SU-DHL-6 (cell line): ENCODE results near the gene CHI3L2.

Experiments
- H2AFZ ChIP-seq: fragments of 200-600 bp; sonication (generic); 2 replicates; pipeline ENCODE4 v1.6.1; 2014; ENCODE audit warnings: low read depth, mild to moderate bottlenecking, moderate library complexity, mixed read lengths, antibody characterized with exemption, low read length; ENCODE audit not compliant: severe bottlenecking
- H3F3A ChIP-seq: fragments of 200-600 bp; shearing (Covaris generic); 2 replicates; pipeline ENCODE4 v1.6.0; 2016; ENCODE audit warnings: antibody characterized with exemption, mild to moderate bottlenecking; ENCODE audit not compliant: insufficient read depth
- H3K27ac ChIP-seq: fragments of 200-600 bp; sonication (generic); 2 replicates; pipeline ENCODE4 v1.5.1; 2016; ENCODE audit warnings: low read depth, mild to moderate bottlenecking, low read length, moderate library complexity, mixed read lengths
- H3K27me3 ChIP-seq: fragments of 200-600 bp; sonication (generic), shearing (Covaris generic); 2 replicates; pipeline ENCODE4 v1.6.0; 2014; ENCODE audit warnings: mild to moderate bottlenecking, low read length
- H3K36me3 ChIP-seq: fragments of 200-600 bp; sonication (generic); 2 replicates; pipeline ENCODE4 v1.6.1; 2014; ENCODE audit warnings: mild to moderate bottlenecking, low read length, mixed read lengths
- H3K4me2 ChIP-seq: fragments of 300-600, 200-600 bp; shearing (Covaris generic), sonication (generic); 2 replicates; pipeline ENCODE4 v1.6.0; 2014; ENCODE audit warnings: low read length, low read depth, mild to moderate bottlenecking; ENCODE audit not compliant: poor library complexity, severe bottlenecking
- H3K4me3 ChIP-seq: fragments of 200-600 bp; sonication (generic); 2 replicates; pipeline ENCODE4 v1.5.1; 2014; ENCODE audit warnings: antibody characterized with exemption, low read length, mild to moderate bottlenecking, mixed read lengths; ENCODE audit not compliant: insufficient read depth, poor library complexity, severe bottlenecking
- H3K79me2 ChIP-seq: fragments of 200-600 bp; sonication (generic); 2 replicates; pipeline ENCODE4 v1.6.1; 2014; ENCODE audit warnings: mild to moderate bottlenecking, low read length, moderate library complexity; ENCODE audit not compliant: insufficient read depth
- H3K9ac ChIP-seq: fragments of 200-600 bp; sonication (generic); 2 replicates; pipeline ENCODE4 v1.7.0; 2014; ENCODE audit warnings: mild to moderate bottlenecking, low read length
- H3K9me2 ChIP-seq: fragments of 200-600 bp; sonication (generic); replicated peaks from 2 replicates; pipeline ENCODE4 v1.6.1; 2014; ENCODE audit warnings: low read length; ENCODE audit not compliant: insufficient read depth
- H3K9me3 ChIP-seq: fragments of 200-600 bp; sonication (generic); 2 replicates; pipeline ENCODE4 v1.6.1; 2014; ENCODE audit warnings: low read length, mixed read lengths; ENCODE audit not compliant: insufficient read depth
- H4K20me1 ChIP-seq: fragments of 200-600 bp; sonication (generic); 2 replicates; pipeline ENCODE4 v1.6.1; 2014; ENCODE audit warnings: low read depth, mild to moderate bottlenecking, antibody characterized with exemption, low read length, moderate library complexity, mixed read lengths
- EZH2phosphoT487 ChIP-seq: fragments of 200-600 bp; sonication (generic), shearing (Covaris generic); conservative IDR thresholded peaks from 2 replicates; pipeline ENCODE4 v1.6.1; 2018; ENCODE audit warnings: mild to moderate bottlenecking, antibody characterized with exemption, low read length, moderate library complexity, mixed read lengths
- TF ChIP-seq, protein P1 (sequence below): fragments of 200-600 bp; sonication (generic); IDR thresholded peaks from one replicate; pipeline ENCODE4 v1.5.1; 2017; ENCODE audit warnings: antibody characterized with exemption, mild to moderate bottlenecking, low read length, moderate library complexity; ENCODE audit not compliant: insufficient read depth, poor library complexity, severe bottlenecking

CHI3L2 gene

DNA sequence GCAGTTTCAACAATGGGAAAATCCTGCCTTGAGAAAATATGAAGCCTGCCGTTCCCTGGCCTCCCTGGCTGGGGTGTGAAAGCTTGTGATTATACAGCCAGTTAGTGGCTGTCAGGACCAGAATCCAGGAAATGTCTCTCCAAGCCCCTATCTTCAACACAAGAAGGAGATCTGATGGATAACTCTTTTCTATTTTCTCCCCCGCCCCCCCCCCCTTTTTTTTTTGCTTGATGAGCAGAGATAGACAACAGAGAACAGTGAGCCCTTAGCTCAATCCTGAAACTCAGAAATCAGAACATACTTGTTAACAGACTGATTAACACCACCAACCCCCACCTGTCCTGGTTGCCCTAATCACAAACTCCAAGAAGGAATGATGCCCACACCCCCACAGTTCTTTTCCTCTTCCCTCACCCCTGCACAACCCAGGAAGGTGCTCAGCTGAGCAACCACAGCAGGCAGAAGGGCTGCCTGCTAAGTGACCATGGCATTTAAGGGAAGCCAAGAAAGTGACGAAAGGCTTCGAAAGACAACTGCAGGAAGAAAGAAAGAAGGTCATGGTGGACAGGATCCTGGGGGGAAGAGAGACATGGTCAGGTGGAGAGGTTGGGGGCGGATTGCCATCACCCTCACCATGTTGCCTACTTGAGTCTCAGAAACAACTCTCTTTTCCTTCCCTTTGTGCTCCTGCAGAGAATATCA, 14.7 kb upstream of the CHI3L2 start:
- no peaks in the 10 kb centered on the region for H4K20me1 ChIP-seq
- H3K9me2 ChIP-seq: no peaks in the 10 kb centered on the region
- H3K9me3 ChIP-seq: no peaks in the 10 kb centered on the region
- no peaks in the 10 kb centered on the region for H3K79me2 ChIP-seq
- H3K9ac ChIP-seq: peak overlapping the region; percentile 78
- H3K27ac ChIP-seq: peak overlapping the region; percentile 100
- TF ChIP-seq, protein P1, sequence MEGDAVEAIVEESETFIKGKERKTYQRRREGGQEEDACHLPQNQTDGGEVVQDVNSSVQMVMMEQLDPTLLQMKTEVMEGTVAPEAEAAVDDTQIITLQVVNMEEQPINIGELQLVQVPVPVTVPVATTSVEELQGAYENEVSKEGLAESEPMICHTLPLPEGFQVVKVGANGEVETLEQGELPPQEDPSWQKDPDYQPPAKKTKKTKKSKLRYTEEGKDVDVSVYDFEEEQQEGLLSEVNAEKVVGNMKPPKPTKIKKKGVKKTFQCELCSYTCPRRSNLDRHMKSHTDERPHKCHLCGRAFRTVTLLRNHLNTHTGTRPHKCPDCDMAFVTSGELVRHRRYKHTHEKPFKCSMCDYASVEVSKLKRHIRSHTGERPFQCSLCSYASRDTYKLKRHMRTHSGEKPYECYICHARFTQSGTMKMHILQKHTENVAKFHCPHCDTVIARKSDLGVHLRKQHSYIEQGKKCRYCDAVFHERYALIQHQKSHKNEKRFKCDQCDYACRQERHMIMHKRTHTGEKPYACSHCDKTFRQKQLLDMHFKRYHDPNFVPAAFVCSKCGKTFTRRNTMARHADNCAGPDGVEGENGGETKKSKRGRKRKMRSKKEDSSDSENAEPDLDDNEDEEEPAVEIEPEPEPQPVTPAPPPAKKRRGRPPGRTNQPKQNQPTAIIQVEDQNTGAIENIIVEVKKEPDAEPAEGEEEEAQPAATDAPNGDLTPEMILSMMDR: no peak
- no peak for TF ChIP-seq EZH2phosphoT487
- H3K4me3 ChIP-seq: peak overlapping the region; percentile 34
- no peaks in the 10 kb centered on the region for H3K36me3 ChIP-seq
- no peak overlapping the region for H2AFZ ChIP-seq
- peak overlapping the region; percentile 94 for H3K4me2 ChIP-seq
- H3K27me3 ChIP-seq: no peaks in the 10 kb centered on the region
- H3F3A ChIP-seq: peaks cover 75% of the 10 kb centered on the region

DNA sequence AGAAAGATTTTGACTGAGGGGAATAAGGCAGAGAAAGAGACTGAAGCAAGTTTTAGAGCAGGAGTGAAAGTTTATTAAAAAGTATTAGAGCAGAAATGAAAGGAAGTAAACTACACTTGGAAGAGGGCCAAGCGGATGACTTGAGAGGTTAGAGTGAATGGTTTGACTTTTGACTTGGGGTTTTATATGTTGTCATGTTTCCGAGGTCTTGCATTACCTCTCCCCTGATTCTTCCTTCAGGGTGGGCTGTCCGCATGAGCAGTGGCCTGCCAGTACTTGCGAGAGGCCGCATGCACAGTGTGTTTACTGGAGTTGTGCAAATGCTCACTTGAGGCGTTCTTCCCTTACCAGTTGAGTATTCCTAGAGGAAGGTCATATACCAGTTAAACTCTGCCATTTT, 14.1 kb upstream of the CHI3L2 start:
- Histone ChIP-seq H2AFZ (no peak overlapping the region), H3F3A (peaks cover 77% of the 10 kb centered on the region), H4K20me1 (no peaks in the 10 kb centered on the region), H3K9me2 (no peaks in the 10 kb centered on the region), H3K4me2 (peak overlapping the region; percentile 94), H3K9ac (peak overlapping the region; percentile 78), H3K9me3 (no peaks in the 10 kb centered on the region), H3K36me3 (no peaks in the 10 kb centered on the region), H3K79me2 (no peaks in the 10 kb centered on the region), H3K4me3 (peak overlapping the region; percentile 34), H3K27me3 (no peaks in the 10 kb centered on the region), H3K27ac (peak overlapping the region; percentile 100)
- TF ChIP-seq, protein P1: no peak
- no peak for TF ChIP-seq EZH2phosphoT487

DNA sequence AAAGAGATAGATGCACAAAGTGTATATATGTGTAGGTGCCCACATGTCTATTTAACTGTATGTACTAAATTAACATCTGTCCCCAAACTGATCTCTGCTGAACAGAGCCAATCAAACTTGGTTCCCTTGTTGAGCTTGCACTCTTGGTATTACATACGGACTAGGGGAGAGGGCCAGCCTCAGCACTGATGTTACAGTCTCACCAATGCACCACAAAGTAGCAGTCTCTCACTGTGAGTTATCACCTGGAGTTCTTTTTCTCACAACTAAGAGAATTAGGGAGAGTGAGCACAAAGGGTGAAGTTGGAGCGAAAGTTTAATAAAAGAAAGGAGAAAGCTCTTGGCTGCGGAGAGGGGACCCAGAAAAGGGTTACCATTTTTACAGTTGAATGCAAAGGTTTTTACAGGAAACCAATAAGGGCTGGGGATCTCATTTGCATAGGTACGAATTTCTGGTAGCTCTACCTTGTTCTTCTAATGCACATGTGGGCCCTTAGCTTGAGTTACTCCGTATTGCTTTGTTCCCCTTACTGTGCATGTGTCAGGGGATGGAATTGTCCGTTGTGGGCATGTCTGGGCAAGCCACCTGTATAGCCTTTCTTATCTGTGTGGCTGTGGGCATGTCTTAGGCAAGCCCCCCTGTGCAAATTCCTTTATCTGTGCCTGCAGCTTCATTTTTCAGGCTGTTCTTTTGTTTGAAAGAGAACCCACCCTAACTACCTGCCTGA, 13.3 kb upstream of the CHI3L2 start:
- peak overlapping the region; percentile 34 for H3K4me3 ChIP-seq
- H4K20me1 ChIP-seq: no peaks in the 10 kb centered on the region
- H3F3A ChIP-seq: peaks cover 85% of the 10 kb centered on the region
- H3K36me3 ChIP-seq: no peaks in the 10 kb centered on the region
- no peaks in the 10 kb centered on the region for H3K79me2 ChIP-seq
- H3K9me2 ChIP-seq: no peaks in the 10 kb centered on the region
- H3K4me2 ChIP-seq: peak overlapping the region; percentile 94
- H3K27ac ChIP-seq: peak overlapping the region; percentile 100
- peak overlapping the region; percentile 78 for H3K9ac ChIP-seq
- TF ChIP-seq, protein P1: no peak
- no peak for TF ChIP-seq EZH2phosphoT487
- no peaks in the 10 kb centered on the region for H3K9me3 ChIP-seq
- H2AFZ ChIP-seq: no peak overlapping the region
- H3K27me3 ChIP-seq: no peaks in the 10 kb centered on the region
